A549 (cell line): Measurements from ENCODE around the gene NT5C3B.

Experiments used
- CHD2 ChIP-seq: fragments of 150-350 bp; IDR thresholded peaks from 2 replicates; pipeline ENCODE4 v1.6.1; 2014; ENCODE audit warnings: low read length; ENCODE audit not compliant: partially characterized antibody
- EP300 ChIP-seq, 2 experiments: fragments of >200 bp; sonication (Bioruptor Twin); formaldehyde crosslinking; IDR thresholded peaks; 2 replicates in 1 of 2; 3 replicates in 1 of 2; pipeline ENCODE4 v1.6.1; 2016 to 2017
- JUN ChIP-seq, 2 experiments: fragments of >200 bp; sonication (Bioruptor Twin); formaldehyde crosslinking; IDR thresholded peaks; 2 replicates in 1 of 2; 3 replicates in 1 of 2; pipeline ENCODE4 v1.6.1; 2016 to 2017
- NFE2L2 ChIP-seq: fragments of 150-350 bp; conservative IDR thresholded peaks from 2 replicates; pipeline ENCODE4 v1.6.1; 2014; ENCODE audit warnings: low read length
- NR3C1 ChIP-seq: fragments of >200 bp; sonication (Bioruptor Twin); formaldehyde crosslinking; IDR thresholded peaks from 3 replicates; pipeline ENCODE4 v1.6.1; 2017
- POLR2A ChIP-seq: IDR thresholded peaks from 2 replicates; pipeline ENCODE4 v1.6.1; 2012; ENCODE audit warnings: mild to moderate bottlenecking, low read length
- RCOR1 ChIP-seq: fragments of 150-350 bp; IDR thresholded peaks from 2 replicates; pipeline ENCODE4 v1.6.1; 2014; ENCODE audit warnings: antibody characterized with exemption, low read length, low read depth
- SMC3 ChIP-seq: fragments of >200 bp; sonication (Bioruptor Twin); formaldehyde crosslinking; IDR thresholded peaks from 3 replicates; pipeline ENCODE4 v1.6.1; 2018; ENCODE audit warnings: inconsistent platforms
- ZNF302 ChIP-seq: fragments of 250-450 bp; sonication (Bioruptor Pico); IDR thresholded peaks from 2 replicates; pipeline ENCODE4 v1.9.0; 2021; ENCODE audit warnings: inconsistent platforms, mild to moderate bottlenecking, moderate library complexity
- TF ChIP-seq, protein P1 (sequence below): fragments of >200 bp; sonication (Bioruptor Twin); formaldehyde crosslinking; IDR thresholded peaks from 3 replicates; pipeline ENCODE4 v1.5.1; 2016
- TF ChIP-seq, protein P2 (sequence below): fragments of 200-600 bp; sonication (generic); IDR thresholded peaks from 2 replicates; pipeline ENCODE4 v1.6.1; 2016; ENCODE audit warnings: antibody characterized with exemption, mild to moderate bottlenecking, moderate library complexity
- TF ChIP-seq, protein P3 (sequence below): IDR thresholded peaks from 2 replicates; pipeline ENCODE4 v1.6.1; 2012
- TF ChIP-seq, protein P4 (sequence below): fragments of 250-450 bp; sonication (Bioruptor Pico); IDR thresholded peaks from 2 replicates; pipeline ENCODE4 v1.5.0; 2021; ENCODE audit warnings: mild to moderate bottlenecking, moderate library complexity, borderline replicate concordance

DNA sequence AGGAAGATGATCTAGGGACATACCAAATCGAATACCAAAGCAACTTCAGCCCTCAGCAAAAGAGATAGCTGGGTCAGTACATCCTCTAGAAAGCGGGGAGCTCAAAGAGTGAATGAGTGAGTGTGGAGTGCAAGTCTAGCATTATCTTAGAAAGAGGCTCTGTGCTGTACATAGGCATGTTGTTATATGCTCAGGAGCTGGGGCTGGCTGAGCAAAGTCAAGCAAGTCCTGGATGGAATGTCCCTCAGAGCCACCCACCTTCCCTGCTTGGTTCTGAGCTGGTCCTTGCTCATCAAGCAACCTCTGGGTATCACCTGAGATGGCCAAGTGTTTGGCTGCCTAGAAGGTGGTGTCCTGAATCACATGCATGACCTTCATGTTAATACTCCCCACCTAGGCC is 34.1 kb upstream of the NT5C3B start:
- TF ChIP-seq NFE2L2: no peak
- TF ChIP-seq, protein P1, sequence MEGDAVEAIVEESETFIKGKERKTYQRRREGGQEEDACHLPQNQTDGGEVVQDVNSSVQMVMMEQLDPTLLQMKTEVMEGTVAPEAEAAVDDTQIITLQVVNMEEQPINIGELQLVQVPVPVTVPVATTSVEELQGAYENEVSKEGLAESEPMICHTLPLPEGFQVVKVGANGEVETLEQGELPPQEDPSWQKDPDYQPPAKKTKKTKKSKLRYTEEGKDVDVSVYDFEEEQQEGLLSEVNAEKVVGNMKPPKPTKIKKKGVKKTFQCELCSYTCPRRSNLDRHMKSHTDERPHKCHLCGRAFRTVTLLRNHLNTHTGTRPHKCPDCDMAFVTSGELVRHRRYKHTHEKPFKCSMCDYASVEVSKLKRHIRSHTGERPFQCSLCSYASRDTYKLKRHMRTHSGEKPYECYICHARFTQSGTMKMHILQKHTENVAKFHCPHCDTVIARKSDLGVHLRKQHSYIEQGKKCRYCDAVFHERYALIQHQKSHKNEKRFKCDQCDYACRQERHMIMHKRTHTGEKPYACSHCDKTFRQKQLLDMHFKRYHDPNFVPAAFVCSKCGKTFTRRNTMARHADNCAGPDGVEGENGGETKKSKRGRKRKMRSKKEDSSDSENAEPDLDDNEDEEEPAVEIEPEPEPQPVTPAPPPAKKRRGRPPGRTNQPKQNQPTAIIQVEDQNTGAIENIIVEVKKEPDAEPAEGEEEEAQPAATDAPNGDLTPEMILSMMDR: no peak
- no peak for TF ChIP-seq SMC3
- TF ChIP-seq JUN (IDR thresholded peaks at IDR 0.05): peak in 1 of 2 experiments; percentile 4; a peak in 1 of 5 replicates
- TF ChIP-seq, protein P2, sequence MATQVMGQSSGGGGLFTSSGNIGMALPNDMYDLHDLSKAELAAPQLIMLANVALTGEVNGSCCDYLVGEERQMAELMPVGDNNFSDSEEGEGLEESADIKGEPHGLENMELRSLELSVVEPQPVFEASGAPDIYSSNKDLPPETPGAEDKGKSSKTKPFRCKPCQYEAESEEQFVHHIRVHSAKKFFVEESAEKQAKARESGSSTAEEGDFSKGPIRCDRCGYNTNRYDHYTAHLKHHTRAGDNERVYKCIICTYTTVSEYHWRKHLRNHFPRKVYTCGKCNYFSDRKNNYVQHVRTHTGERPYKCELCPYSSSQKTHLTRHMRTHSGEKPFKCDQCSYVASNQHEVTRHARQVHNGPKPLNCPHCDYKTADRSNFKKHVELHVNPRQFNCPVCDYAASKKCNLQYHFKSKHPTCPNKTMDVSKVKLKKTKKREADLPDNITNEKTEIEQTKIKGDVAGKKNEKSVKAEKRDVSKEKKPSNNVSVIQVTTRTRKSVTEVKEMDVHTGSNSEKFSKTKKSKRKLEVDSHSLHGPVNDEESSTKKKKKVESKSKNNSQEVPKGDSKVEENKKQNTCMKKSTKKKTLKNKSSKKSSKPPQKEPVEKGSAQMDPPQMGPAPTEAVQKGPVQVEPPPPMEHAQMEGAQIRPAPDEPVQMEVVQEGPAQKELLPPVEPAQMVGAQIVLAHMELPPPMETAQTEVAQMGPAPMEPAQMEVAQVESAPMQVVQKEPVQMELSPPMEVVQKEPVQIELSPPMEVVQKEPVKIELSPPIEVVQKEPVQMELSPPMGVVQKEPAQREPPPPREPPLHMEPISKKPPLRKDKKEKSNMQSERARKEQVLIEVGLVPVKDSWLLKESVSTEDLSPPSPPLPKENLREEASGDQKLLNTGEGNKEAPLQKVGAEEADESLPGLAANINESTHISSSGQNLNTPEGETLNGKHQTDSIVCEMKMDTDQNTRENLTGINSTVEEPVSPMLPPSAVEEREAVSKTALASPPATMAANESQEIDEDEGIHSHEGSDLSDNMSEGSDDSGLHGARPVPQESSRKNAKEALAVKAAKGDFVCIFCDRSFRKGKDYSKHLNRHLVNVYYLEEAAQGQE: no peak
- TF ChIP-seq, protein P3, sequence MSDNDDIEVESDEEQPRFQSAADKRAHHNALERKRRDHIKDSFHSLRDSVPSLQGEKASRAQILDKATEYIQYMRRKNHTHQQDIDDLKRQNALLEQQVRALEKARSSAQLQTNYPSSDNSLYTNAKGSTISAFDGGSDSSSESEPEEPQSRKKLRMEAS: no peak
- no peak for TF ChIP-seq POLR2A
- TF ChIP-seq, protein P4, sequence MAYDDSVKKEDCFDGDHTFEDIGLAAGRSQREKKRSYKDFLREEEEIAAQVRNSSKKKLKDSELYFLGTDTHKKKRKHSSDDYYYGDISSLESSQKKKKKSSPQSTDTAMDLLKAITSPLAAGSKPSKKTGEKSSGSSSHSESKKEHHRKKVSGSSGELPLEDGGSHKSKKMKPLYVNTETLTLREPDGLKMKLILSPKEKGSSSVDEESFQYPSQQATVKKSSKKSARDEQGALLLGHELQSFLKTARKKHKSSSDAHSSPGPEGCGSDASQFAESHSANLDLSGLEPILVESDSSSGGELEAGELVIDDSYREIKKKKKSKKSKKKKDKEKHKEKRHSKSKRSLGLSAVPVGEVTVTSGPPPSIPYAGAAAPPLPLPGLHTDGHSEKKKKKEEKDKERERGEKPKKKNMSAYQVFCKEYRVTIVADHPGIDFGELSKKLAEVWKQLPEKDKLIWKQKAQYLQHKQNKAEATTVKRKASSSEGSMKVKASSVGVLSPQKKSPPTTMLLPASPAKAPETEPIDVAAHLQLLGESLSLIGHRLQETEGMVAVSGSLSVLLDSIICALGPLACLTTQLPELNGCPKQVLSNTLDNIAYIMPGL (CRISPR knock-in tag): no peak
- no peak for TF ChIP-seq EP300 (IDR thresholded peaks at IDR 0.05)
- TF ChIP-seq CHD2: no peak
- TF ChIP-seq RCOR1: no peak
- TF ChIP-seq ZNF302 (CRISPR knock-in tag): no peak
- TF ChIP-seq NR3C1: no peak
